ENCODE measurements around the gene CPXM2. TPM values are rescaled to one million over a fixed set of nuclear protein-coding genes. Genes with fewer than 3 reads are reported as not detected.

CPXM2 gene
- total RNA-seq, 2 experiments from 2014 or later: not detected

GRCh38 chr10:123912871-123913270 lies 21.3 kb upstream of the CPXM2 start:
- intact Hi-C loops (cut with micrococcal nuclease; ENCODE audit: unreplicated experiment): no loop called here
- POLR2A ChIA-PET: no interaction called here
- Histone ChIP-seq H3K4me3 (ENCODE audit: low read depth, low read length, poor library complexity, severe bottlenecking) (no peak overlapping the region), H2AFZ (ENCODE audit: low read length) (no peak overlapping the region), H3K27ac (ENCODE audit: low read depth, low read length, poor library complexity, severe bottlenecking) (no peak overlapping the region), H3K36me3 (ENCODE audit: insufficient read depth, low read length) (no peaks in the 10 kb centered on the region), H3K4me1 (ENCODE audit: insufficient read depth, low read length, poor library complexity, severe bottlenecking) (no peaks in the 10 kb centered on the region), H3K9me2 (ENCODE audit: insufficient read depth, low read length) (no peaks in the 10 kb centered on the region), H3K4me2 (ENCODE audit: low read length) (no peak overlapping the region), H3K79me2 (ENCODE audit: insufficient read depth, low read depth, low read length) (no peaks in the 10 kb centered on the region), H4K20me1 (ENCODE audit: insufficient read depth, low read length) (no peaks in the 10 kb centered on the region), H3K9me3 (ENCODE audit: low read length) (no peaks in the 10 kb centered on the region)
- no peak for DNase-seq (ENCODE audit: low spot score)
- TF ChIP-seq, protein P1, sequence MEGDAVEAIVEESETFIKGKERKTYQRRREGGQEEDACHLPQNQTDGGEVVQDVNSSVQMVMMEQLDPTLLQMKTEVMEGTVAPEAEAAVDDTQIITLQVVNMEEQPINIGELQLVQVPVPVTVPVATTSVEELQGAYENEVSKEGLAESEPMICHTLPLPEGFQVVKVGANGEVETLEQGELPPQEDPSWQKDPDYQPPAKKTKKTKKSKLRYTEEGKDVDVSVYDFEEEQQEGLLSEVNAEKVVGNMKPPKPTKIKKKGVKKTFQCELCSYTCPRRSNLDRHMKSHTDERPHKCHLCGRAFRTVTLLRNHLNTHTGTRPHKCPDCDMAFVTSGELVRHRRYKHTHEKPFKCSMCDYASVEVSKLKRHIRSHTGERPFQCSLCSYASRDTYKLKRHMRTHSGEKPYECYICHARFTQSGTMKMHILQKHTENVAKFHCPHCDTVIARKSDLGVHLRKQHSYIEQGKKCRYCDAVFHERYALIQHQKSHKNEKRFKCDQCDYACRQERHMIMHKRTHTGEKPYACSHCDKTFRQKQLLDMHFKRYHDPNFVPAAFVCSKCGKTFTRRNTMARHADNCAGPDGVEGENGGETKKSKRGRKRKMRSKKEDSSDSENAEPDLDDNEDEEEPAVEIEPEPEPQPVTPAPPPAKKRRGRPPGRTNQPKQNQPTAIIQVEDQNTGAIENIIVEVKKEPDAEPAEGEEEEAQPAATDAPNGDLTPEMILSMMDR (conservative IDR thresholded peaks at IDR 0.05; ENCODE audit: low read length): no peak
- no peak for TF ChIP-seq EZH2phosphoT487 (IDR thresholded peaks at IDR 0.05; ENCODE audit: borderline replicate concordance, low read depth, low read length)
- CTCF ChIA-PET (ENCODE audit: unreplicated experiment): no interaction called here
- BruUV-seq (replicated peaks): no TSS peak

- TF ChIP-seq EZH2phosphoT487 (IDR thresholded peaks at IDR 0.05; ENCODE audit: borderline replicate concordance, low read depth, low read length): no peak
- TF ChIP-seq, protein P1 (conservative IDR thresholded peaks at IDR 0.05; ENCODE audit: low read length): no peak
- no peak for DNase-seq (ENCODE audit: low spot score)
- no peak overlapping the region for H2AFZ ChIP-seq (ENCODE audit: low read length)
- no peak overlapping the region for H3K4me2 ChIP-seq (ENCODE audit: low read length)
- intact Hi-C loops (cut with micrococcal nuclease; ENCODE audit: unreplicated experiment): no loop called here
- no peak overlapping the region for H3K27ac ChIP-seq (ENCODE audit: low read depth, low read length, poor library complexity, severe bottlenecking)
- no peaks in the 10 kb centered on the region for H3K9me3 ChIP-seq (ENCODE audit: low read length)
- H4K20me1 ChIP-seq (ENCODE audit: insufficient read depth, low read length): no peaks in the 10 kb centered on the region
- POLR2A ChIA-PET: no interaction called here
- CTCF ChIA-PET (ENCODE audit: unreplicated experiment): no interaction called here
- no peaks in the 10 kb centered on the region for H3K36me3 ChIP-seq (ENCODE audit: insufficient read depth, low read length)
- BruUV-seq (replicated peaks): no TSS peak
- no peak overlapping the region for H3K4me3 ChIP-seq (ENCODE audit: low read depth, low read length, poor library complexity, severe bottlenecking)
- no peaks in the 10 kb centered on the region for H3K4me1 ChIP-seq (ENCODE audit: insufficient read depth, low read length, poor library complexity, severe bottlenecking)
- no peaks in the 10 kb centered on the region for H3K79me2 ChIP-seq (ENCODE audit: insufficient read depth, low read depth, low read length)
- H3K9me2 ChIP-seq (ENCODE audit: insufficient read depth, low read length): no peaks in the 10 kb centered on the region
Measured at GRCh38 chr10:123912466-123912865, 20.9 kb upstream of the CPXM2 start.

DNA sequence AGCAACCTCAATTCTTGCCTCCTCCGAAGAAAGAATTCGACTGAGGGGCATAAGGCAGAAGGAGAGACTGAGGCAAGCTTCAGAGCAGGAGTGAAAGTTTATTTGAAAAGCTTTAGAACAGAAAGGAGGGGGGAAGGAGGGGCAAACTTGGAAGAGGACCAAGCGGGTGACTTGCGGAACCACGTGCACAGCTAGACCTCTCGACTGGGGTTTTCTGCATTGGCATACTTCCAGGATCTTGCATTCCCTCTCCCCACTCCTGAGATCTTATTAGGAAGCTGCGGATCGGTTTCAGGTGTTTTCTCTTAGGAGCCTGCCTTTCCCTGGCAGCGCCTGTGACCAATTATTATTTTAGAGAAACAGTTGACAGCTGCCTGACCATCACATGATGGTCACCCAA lies 20.3 kb upstream of the CPXM2 start:
- H3K9me2 ChIP-seq (ENCODE audit: insufficient read depth, low read length): no peaks in the 10 kb centered on the region
- no peaks in the 10 kb centered on the region for H3K36me3 ChIP-seq (ENCODE audit: insufficient read depth, low read length)
- no peak overlapping the region for H3K27ac ChIP-seq (ENCODE audit: low read depth, low read length, poor library complexity, severe bottlenecking)
- no peaks in the 10 kb centered on the region for H3K9me3 ChIP-seq (ENCODE audit: low read length)
- BruUV-seq (replicated peaks): no TSS peak
- H3K4me3 ChIP-seq (ENCODE audit: low read depth, low read length, poor library complexity, severe bottlenecking): no peak overlapping the region
- DNase-seq (ENCODE audit: low spot score): no peak
- H4K20me1 ChIP-seq (ENCODE audit: insufficient read depth, low read length): no peaks in the 10 kb centered on the region
- TF ChIP-seq, protein P1 (conservative IDR thresholded peaks at IDR 0.05; ENCODE audit: low read length): no peak
- no peak for TF ChIP-seq EZH2phosphoT487 (IDR thresholded peaks at IDR 0.05; ENCODE audit: borderline replicate concordance, low read depth, low read length)
- H3K4me2 ChIP-seq (ENCODE audit: low read length): no peak overlapping the region
- H2AFZ ChIP-seq (ENCODE audit: low read length): no peak overlapping the region
- intact Hi-C loops (cut with micrococcal nuclease; ENCODE audit: unreplicated experiment): no loop called here
- CTCF ChIA-PET (ENCODE audit: unreplicated experiment): no interaction called here
- no peaks in the 10 kb centered on the region for H3K4me1 ChIP-seq (ENCODE audit: insufficient read depth, low read length, poor library complexity, severe bottlenecking)
- H3K79me2 ChIP-seq (ENCODE audit: insufficient read depth, low read depth, low read length): no peaks in the 10 kb centered on the region
- POLR2A ChIA-PET: no interaction called here

Measured in OCI-LY7 (cell line).